Activated CD4-positive, alpha-beta T cell treated with anti-CD3 and anti-CD28 coated beads, Interleukin-2, amount 10 ng/mL, durations not matched to agents 24 days and 14 days (primary cell): ENCODE data around the gene IRF4. TPM values are rescaled to one million over a fixed set of nuclear protein-coding genes. Genes with fewer than 3 reads are reported as not detected.

Experiments
- DNase-seq: peaks from one replicate; pipeline ENCODE4 v3.0.0; 2022
- H3K27ac Mint-ChIP-seq: one replicate; pipeline ENCODE4 v1.8.0; 2022; ENCODE audit warnings: mild to moderate bottlenecking, mixed read lengths
- H3K27me3 Mint-ChIP-seq: one replicate; pipeline ENCODE4 v1.8.0; 2022; ENCODE audit warnings: mixed read lengths
- H3K36me3 Mint-ChIP-seq: one replicate; pipeline ENCODE4 v1.8.0; 2022; ENCODE audit warnings: low read depth, mild to moderate bottlenecking, mixed read lengths
- H3K4me1 Mint-ChIP-seq: one replicate; pipeline ENCODE4 v1.8.0; 2021; ENCODE audit warnings: mixed read lengths
- H3K4me3 Mint-ChIP-seq: one replicate; pipeline ENCODE4 v1.8.0; 2022; ENCODE audit warnings: mild to moderate bottlenecking, moderate library complexity, mixed read lengths
- H3K9me3 Mint-ChIP-seq: one replicate; pipeline ENCODE4 v1.8.0; 2021; ENCODE audit warnings: mixed read lengths
- intact Hi-C: fragments of 100-400 bp; cut with micrococcal nuclease; formaldehyde crosslinking; loops from one replicate; pipeline ENCODE4 v1.15.1; 2023
- total RNA-seq: library from RNA; stranded (reverse); gene quantifications from 2 replicates; pipeline ENCODE4 v1.2.3, GENCODE V29; 2022

Gene IRF4
- total RNA-seq, 1 donor from 2014 or later = 831 TPM

DNA sequence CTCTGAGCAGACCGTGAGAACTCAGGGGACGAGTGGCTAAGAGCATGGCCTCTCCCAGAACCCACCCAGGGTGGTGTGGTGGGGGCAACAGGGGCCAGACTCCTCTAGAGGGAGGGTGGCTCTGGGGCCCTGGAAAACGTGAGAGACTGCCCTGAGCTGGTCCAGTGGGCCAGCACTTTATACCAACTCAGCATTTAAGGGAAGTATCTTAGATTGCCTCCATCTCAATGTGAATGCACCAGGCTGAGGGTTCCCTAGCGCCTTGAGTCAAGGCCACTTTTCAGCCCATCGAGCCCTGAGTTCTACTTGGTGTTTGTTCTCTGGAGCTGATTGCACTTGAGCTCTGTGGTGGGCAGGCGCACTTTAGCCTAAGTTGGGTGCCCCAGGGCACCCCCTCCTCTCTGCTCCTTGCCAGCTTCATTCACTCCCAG, 42.0 kb upstream of the IRF4 start:
- Mint-ChIP-seq H3K4me3 (no peak overlapping the region), H3K27me3 (no peaks in the 10 kb centered on the region), H3K9me3 (no peaks in the 10 kb centered on the region), H3K27ac (no peak overlapping the region), H3K36me3 (peaks cover 8% of the 10 kb centered on the region), H3K4me1 (no peaks in the 10 kb centered on the region)
- no peak for DNase-seq
- intact Hi-C loops = no loop called here

DNA sequence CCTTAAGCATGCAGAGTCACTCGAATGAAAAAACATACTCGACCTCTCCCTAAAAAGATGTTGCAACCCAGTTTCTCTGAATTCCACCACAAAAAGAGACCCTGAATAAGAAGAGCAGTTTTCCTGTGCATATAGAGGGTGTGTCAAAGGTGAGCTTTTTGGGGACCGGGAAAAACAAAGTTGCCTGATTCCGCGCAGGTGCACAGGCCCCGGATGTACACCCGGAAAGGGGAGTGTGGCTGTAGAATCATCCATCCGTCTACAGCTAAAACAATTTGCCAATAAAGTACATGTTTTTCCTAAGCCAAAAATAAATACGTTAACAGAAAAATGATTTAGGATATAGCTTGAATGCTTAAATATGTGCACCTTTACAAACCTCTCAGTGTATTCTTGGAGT, 41.2 kb upstream of the IRF4 start:
- intact Hi-C loops = no loop called here
- H3K27ac Mint-ChIP-seq = no peak overlapping the region
- no peaks in the 10 kb centered on the region for H3K4me1 Mint-ChIP-seq
- DNase-seq = no peak
- H3K4me3 Mint-ChIP-seq = no peak overlapping the region
- peaks cover 8% of the 10 kb centered on the region for H3K36me3 Mint-ChIP-seq
- H3K9me3 Mint-ChIP-seq = no peaks in the 10 kb centered on the region
- H3K27me3 Mint-ChIP-seq = no peaks in the 10 kb centered on the region

DNA sequence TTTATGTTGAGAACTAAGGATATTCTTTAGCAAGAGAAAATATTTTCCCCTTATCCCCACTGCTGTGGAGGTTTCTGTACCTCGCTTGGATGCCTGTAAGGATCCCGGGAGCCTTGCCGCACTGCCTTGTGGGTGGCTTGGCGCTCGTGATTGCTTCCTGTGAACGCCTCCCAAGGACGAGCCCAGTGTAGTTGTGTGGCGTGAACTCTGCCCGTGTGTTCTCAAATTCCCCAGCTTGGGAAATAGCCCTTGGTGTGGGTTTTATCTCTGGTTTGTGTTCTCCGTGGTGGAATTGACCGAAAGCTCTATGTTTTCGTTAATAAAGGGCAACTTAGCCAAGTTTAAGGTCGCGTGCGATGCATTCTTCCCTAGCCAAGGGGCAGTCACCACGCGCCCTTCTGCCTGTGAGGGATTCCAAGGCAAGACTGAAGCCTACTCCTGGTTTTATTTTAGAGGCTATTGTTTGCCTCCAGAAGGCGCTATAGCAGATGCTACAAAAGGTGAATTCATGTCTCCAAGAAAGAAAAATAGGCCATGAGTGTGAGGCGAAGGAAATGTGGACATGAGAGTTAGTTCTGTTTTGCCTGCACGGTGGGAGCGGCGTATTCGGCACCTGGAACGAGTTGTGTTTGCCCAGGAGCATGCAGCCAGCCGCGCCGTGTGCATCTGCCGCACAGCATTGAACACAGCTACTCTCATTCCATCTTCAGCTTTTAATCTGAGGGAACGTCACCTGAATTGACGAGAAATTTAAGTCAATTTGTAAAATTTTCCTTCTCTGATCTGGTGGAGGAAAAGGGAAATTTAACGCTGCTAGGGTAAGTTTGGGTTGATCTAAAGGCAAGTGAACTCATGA, 40.3 kb upstream of the IRF4 start:
- DNase-seq = no peak
- Mint-ChIP-seq H3K27me3 (no peaks in the 10 kb centered on the region), H3K36me3 (peaks cover 8% of the 10 kb centered on the region), H3K27ac (no peak overlapping the region), H3K4me3 (no peak overlapping the region), H3K9me3 (no peaks in the 10 kb centered on the region), H3K4me1 (no peaks in the 10 kb centered on the region)
- intact Hi-C loops = no loop called here

DNA sequence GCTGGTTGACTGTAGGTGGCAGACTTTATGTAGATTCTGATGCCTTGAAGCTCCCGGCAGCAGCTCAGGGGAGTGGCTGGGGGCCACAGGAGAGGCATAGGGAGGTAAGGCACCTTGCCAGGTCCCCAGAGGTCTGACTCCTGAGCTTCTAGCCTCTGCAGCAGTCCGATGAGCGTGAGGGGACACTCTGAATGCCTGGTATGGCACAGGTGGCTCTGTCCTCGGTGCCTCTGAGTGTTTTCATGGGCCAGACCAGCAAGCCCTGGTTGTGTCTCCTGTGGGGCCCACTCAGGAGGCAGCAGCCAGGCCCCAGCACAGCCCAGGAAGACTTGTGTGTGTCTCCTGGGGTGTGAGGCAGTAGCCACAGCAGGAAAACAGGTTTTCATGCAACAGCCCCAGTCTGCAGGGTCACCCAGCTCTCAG, 39.7 kb upstream of the IRF4 start:
- Mint-ChIP-seq H3K9me3 (no peaks in the 10 kb centered on the region), H3K27ac (no peak overlapping the region), H3K4me1 (peaks cover 2% of the 10 kb centered on the region), H3K27me3 (no peaks in the 10 kb centered on the region), H3K4me3 (no peak overlapping the region), H3K36me3 (peaks cover 8% of the 10 kb centered on the region)
- no peak for DNase-seq
- intact Hi-C loops = no loop called here

DNA sequence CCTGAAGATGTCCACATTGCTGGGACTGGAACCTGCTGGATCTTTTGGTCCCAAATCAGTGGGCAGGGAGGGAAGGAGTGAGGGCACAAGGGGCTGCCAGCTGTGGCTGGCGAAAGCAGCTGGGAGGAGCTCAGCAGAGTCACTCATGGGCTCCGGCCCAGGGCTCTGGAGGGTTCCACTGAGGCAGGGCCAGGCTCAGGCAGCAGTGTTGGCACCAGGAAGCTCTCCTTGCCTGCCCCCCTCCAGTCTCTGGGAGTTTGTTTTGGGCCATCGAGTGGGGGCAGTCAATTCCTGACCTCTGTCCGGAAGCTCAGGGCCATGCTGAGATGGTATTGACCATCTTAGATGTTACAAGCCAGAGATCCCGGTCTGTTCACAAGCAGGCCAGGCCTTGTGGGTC, 39.1 kb upstream of the IRF4 start:
- DNase-seq = no peak
- no peaks in the 10 kb centered on the region for H3K27me3 Mint-ChIP-seq
- intact Hi-C loops = no loop called here
- peaks cover 8% of the 10 kb centered on the region for H3K36me3 Mint-ChIP-seq
- no peak overlapping the region for H3K4me3 Mint-ChIP-seq
- H3K4me1 Mint-ChIP-seq = peaks cover 4% of the 10 kb centered on the region
- no peaks in the 10 kb centered on the region for H3K9me3 Mint-ChIP-seq
- H3K27ac Mint-ChIP-seq = no peak overlapping the region

DNA sequence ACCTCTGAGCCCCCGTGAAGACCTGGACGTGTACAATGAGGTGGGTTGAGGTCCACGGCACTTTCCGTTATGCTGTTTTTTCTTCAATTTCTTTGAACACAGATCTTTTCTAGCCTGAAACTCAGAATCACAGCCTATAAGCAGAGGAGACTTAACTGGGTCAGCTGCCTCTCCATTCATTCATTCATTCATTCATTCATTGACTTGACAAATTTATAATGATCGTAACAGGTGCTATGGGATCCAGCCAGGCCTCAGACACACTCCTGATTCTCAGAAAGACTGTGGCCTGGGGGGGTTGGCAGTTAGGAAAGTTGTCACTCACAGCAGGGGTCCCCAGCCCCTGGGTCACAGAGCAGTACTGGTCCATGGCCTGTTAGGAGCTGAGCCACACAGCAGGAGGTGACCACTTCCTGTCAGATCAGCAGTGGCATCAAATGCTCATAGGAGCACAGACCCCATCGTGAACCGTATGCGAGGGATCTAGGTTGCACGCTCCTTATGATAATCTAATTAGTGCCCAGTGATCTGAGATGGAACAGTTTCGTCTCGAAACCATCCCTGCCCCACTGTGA, 38.6 kb upstream of the IRF4 start:
- Mint-ChIP-seq H3K36me3 (peaks cover 5% of the 10 kb centered on the region), H3K9me3 (no peaks in the 10 kb centered on the region), H3K4me1 (peaks cover 4% of the 10 kb centered on the region), H3K27ac (no peak overlapping the region), H3K4me3 (no peak overlapping the region), H3K27me3 (no peaks in the 10 kb centered on the region)
- intact Hi-C loops = no loop called here
- no peak for DNase-seq

DNA sequence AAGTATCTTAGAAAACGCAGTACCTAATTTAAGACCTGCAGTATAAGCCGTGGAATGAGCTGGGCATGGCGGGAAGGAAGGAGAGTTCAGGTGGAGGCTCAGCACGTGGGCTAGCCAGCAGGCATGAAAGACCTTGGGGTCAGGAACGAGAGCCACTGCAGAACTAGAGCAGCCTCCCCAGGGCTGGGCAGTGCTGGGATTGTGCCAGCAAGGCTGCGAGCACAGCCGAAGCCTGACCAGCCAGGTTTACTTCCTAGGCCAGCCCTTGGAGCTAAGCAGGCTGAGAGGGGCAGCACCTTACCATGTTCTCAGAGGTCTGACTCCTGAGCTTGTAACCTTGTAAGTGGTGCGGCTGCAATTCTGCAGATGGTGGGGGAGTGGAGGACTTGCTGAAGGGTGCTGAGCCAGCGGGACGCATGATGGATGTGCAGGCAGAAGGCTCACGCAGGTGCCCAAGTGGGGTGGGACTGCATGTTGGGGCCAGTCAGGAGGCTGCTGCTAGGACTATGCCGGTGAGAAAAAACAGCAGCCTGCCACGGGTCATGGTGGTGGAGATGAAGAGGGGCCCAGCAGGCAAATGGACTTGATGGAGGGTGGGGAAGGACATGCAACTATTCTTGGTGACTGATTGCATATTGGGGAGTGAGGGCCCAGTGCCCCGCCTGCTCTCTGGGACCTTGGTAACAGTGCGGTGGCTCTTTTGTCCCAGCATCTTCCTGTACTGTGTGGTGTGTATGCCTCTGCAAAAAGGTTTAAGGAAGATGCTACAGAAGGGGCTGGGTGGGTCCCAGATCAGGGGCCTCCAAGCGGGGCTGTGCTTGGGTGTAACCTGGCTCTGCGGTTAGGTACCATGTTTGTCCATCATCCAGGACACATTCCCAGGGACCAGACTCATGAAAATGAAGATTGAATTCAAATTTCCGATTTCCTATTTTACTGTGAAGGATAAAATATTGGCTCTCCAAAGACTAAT, 37.6 kb upstream of the IRF4 start:
- Mint-ChIP-seq H3K9me3 (no peaks in the 10 kb centered on the region), H3K27me3 (no peaks in the 10 kb centered on the region), H3K36me3 (peaks cover 4% of the 10 kb centered on the region), H3K27ac (no peak overlapping the region), H3K4me3 (no peak overlapping the region), H3K4me1 (peaks cover 4% of the 10 kb centered on the region)
- no peak for DNase-seq
- intact Hi-C loops = no loop called here

DNA sequence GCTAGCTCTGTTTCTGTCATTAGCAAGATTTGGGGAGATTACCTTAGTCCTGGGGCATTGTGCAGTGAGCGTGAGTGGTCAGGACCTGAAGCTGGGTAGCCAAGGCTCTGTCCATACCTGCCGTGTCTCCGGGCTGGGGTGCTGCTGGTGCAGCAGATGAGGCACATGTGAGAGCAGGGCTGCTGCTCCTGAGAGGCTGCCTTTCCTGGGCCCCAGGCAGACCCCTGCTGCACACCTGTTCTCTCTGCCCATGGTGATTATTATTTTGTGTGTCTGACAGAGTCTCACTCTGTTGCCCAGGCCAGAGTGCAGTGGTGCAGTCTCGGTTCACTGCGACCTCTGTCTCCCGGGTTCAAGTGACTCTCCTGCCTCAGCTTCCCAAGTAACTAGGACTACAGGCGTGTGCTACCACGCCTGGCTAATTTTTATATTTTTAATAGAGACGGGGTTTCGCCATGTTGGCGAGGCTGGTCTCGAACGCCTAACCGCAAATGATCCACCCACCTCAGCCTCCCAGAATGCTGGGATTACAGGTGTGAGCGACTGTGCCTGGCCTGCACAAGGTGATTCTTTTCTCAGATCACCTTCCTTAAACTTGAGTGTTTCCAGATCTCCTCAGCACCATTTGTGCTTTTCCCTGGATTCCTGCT, 36.8 kb upstream of the IRF4 start:
- H3K36me3 Mint-ChIP-seq = peaks cover 2% of the 10 kb centered on the region
- H3K4me1 Mint-ChIP-seq = peaks cover 4% of the 10 kb centered on the region
- no peak for DNase-seq
- no peak overlapping the region for H3K27ac Mint-ChIP-seq
- no peaks in the 10 kb centered on the region for H3K9me3 Mint-ChIP-seq
- intact Hi-C loops = no loop called here
- no peaks in the 10 kb centered on the region for H3K27me3 Mint-ChIP-seq
- H3K4me3 Mint-ChIP-seq = no peak overlapping the region

DNA sequence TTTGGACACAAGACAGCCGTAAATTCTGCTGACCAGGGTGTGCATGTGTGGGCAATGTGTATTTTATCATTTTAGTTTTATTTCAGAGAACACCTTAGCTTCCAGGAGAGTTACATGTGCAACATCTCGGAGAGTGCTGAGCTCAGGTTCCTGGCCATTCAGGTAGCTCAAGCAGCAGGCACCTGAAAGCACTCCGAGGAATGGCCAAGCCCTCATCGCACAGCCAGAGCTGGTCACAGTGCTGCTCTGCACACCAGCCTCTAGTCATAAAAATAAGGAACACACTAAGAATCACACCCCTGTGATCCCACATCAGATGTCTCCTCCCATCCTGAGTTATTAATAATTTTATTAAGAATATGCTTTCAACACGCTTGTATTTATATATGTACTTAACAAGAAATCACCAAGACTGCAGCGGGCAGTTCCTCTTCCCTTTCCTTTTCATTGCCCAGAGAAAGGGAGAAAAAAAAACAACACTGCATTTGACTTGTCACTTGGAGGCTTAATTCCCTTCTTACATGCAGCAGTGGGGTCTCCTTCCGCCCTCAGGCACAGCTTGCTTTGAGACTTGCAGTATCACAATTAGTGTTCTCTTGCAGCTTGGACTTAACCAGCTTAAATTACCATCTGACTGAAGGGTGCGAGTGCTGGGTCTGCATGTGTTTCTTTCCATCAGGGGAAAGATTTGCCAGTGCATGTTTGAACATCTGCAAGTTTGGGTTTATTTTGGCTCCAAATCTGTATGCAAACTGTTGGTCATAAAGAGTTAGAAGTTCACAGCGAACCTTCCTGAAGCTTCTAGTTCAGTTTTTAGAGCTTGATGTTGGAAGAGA, 36.0 kb upstream of the IRF4 start:
- Mint-ChIP-seq H3K27me3 (no peaks in the 10 kb centered on the region), H3K4me3 (no peak overlapping the region), H3K9me3 (no peaks in the 10 kb centered on the region), H3K36me3 (peaks cover 2% of the 10 kb centered on the region), H3K27ac (peak overlapping the region; percentile 35), H3K4me1 (peaks cover 4% of the 10 kb centered on the region)
- intact Hi-C loops = no loop called here
- no peak for DNase-seq

DNA sequence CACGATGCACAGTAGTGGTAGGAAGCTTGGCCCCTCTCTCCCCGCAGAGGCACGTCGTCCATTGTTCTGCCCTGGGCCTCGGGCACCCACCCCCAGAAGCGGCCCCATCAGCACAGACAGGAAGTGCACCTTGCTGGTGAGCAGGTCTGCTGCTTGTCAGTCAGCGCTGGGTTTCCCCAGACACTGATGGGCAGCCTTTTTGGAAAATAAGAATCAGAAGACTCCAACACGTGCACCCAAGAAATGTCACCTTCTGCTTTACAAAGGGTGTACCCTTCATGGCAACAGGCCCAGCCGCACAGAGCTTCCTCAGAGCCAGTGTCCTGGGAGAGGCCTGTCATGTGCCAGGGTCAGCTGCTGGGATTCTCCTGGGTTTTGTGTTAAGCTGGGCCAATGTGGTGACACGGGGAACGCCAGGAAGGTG, 34.7 kb upstream of the IRF4 start:
- no peak for DNase-seq
- Mint-ChIP-seq H3K36me3 (no peaks in the 10 kb centered on the region), H3K4me1 (peaks cover 4% of the 10 kb centered on the region), H3K4me3 (no peak overlapping the region), H3K9me3 (no peaks in the 10 kb centered on the region), H3K27ac (peak overlapping the region; percentile 37), H3K27me3 (no peaks in the 10 kb centered on the region)
- intact Hi-C loops = no loop called here

DNA sequence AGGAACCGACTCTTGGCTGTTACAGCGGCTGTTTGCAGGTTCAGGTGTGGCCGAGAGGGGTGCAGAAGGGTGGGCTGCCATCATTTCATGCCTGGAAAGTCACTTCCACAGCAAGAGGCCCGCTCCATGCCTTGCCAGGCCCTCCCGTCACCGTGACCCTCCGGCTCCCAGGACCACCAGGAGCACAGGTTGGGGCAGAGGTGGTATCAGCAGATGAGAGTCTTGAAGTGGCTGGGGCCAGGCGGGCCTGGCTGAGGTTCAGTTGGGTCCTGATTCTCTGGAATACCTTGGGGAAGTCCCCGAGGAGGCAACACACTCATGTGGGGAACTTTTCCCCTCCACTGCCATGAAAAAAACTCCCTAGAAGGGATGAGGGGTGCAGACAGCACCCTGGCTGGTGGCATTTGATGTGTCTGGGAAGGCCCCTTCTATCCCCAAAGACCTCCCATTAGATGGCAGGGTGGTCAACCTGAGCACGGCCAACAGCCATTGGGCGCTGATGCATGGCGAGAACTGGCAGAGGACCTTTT, 34.2 kb upstream of the IRF4 start:
- H3K27ac Mint-ChIP-seq = no peak overlapping the region
- intact Hi-C loops = no loop called here
- H3K9me3 Mint-ChIP-seq = no peaks in the 10 kb centered on the region
- peaks cover 4% of the 10 kb centered on the region for H3K4me1 Mint-ChIP-seq
- H3K4me3 Mint-ChIP-seq = no peak overlapping the region
- no peaks in the 10 kb centered on the region for H3K27me3 Mint-ChIP-seq
- DNase-seq = no peak
- no peaks in the 10 kb centered on the region for H3K36me3 Mint-ChIP-seq

DNA sequence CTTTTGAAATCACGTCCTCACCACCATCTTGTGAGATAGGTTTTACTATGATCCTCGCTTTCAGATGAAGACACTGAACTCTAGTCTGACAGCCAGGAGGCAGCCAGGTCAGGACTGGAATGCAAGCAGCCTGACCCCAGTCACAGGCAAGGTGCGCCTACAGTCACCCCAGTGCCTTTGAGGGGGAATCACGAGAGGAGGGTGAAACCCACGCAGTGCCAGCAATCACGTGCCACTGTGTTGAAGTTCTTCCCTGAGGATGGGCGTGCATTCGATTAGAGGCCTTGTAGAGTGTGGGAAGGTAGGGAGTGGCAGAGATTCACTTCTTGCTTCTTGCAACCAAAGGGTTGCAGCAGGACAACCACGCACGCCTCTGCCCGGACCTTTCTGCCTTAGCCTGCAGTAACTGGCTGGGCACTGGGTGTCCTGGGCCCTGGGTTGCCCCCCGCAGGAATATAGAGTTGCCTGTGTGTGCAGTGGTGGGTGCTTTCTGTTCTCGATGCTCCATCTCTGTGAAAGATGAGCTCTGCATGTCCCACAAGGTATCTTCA, 33.7 kb upstream of the IRF4 start:
- Mint-ChIP-seq H3K4me1 (peaks cover 4% of the 10 kb centered on the region), H3K9me3 (no peaks in the 10 kb centered on the region), H3K4me3 (no peak overlapping the region), H3K27me3 (no peaks in the 10 kb centered on the region), H3K27ac (no peak overlapping the region), H3K36me3 (no peaks in the 10 kb centered on the region)
- DNase-seq = no peak
- intact Hi-C loops = no loop called here
